ENCODE results near the gene COLEC12.

DNA sequence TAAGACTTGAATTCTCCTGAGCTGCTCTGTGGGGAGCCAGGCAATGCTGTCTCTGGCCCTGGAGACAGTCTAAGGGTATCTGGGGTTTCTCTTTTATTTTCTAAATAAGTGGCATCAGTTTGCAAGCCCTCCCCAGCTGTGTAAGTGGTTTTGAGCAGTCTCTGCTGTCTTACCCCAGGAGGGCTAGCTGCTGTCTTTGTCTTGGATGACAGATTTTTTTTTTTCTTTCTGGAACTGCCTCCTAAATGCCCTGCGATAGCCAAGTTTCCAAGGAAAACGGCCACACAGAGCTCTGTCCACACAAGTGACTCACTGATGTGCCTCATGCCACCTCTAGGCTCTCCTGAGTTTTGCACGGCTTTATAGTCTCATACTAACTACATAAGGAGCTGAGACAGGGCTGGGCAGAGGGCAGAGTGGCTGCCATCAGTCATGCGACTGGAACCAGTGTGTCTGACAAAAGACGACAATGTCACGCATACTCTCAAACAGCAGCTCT is 195.4 kb downstream of the COLEC12 start:
- TF ChIP-seq, protein P1, sequence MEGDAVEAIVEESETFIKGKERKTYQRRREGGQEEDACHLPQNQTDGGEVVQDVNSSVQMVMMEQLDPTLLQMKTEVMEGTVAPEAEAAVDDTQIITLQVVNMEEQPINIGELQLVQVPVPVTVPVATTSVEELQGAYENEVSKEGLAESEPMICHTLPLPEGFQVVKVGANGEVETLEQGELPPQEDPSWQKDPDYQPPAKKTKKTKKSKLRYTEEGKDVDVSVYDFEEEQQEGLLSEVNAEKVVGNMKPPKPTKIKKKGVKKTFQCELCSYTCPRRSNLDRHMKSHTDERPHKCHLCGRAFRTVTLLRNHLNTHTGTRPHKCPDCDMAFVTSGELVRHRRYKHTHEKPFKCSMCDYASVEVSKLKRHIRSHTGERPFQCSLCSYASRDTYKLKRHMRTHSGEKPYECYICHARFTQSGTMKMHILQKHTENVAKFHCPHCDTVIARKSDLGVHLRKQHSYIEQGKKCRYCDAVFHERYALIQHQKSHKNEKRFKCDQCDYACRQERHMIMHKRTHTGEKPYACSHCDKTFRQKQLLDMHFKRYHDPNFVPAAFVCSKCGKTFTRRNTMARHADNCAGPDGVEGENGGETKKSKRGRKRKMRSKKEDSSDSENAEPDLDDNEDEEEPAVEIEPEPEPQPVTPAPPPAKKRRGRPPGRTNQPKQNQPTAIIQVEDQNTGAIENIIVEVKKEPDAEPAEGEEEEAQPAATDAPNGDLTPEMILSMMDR (IDR thresholded peaks at IDR 0.05 in 2 of 3, conservative IDR thresholded peaks at IDR 0.05 in 1 of 3; ENCODE audit: control insufficient read depth in 2 of 3, extremely low read depth in 1 of 3, insufficient read depth in 1 of 3, low read depth in 3 of 3, low read length in 3 of 3) = no peak
- TF ChIP-seq POLR2AphosphoS2 (IDR thresholded peaks at IDR 0.05; ENCODE audit: low read depth, low read length) (no peak), STAT1 (conservative IDR thresholded peaks at IDR 0.05) (no peak), CREB1 (IDR thresholded peaks at IDR 0.05; ENCODE audit: low read depth) (no peak)
- TF ChIP-seq, protein P2, sequence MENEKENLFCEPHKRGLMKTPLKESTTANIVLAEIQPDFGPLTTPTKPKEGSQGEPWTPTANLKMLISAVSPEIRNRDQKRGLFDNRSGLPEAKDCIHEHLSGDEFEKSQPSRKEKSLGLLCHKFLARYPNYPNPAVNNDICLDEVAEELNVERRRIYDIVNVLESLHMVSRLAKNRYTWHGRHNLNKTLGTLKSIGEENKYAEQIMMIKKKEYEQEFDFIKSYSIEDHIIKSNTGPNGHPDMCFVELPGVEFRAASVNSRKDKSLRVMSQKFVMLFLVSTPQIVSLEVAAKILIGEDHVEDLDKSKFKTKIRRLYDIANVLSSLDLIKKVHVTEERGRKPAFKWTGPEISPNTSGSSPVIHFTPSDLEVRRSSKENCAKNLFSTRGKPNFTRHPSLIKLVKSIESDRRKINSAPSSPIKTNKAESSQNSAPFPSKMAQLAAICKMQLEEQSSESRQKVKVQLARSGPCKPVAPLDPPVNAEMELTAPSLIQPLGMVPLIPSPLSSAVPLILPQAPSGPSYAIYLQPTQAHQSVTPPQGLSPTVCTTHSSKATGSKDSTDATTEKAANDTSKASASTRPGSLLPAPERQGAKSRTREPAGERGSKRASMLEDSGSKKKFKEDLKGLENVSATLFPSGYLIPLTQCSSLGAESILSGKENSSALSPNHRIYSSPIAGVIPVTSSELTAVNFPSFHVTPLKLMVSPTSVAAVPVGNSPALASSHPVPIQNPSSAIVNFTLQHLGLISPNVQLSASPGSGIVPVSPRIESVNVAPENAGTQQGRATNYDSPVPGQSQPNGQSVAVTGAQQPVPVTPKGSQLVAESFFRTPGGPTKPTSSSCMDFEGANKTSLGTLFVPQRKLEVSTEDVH (IDR thresholded peaks at IDR 0.05; ENCODE audit: low read depth, partially characterized antibody) = no peak

All from GM12878 (cell line).